Trophoblast cell (in vitro differentiated cells and primary cell): ENCODE data around the gene AUTS2.

Experiments used
- DNase-seq, 2 donors: peaks; one replicate each; pipeline ENCODE4 v3.0.0-alpha.2; 2016
- H2AFZ ChIP-seq: 2 replicates; pipeline ENCODE4 v1.6.1; 2013; ENCODE audit warnings: low read length, moderate library complexity, mild to moderate bottlenecking; ENCODE audit not compliant: insufficient read depth, poor library complexity
- H2AK5ac ChIP-seq: 2 replicates; pipeline ENCODE4 v1.6.1; 2013; ENCODE audit warnings: mild to moderate bottlenecking, low read length
- H2BK120ac ChIP-seq: 2 replicates; pipeline ENCODE4 v1.6.1; 2013; ENCODE audit warnings: low read length, mild to moderate bottlenecking, moderate library complexity; ENCODE audit not compliant: insufficient read depth, poor library complexity
- H2BK12ac ChIP-seq: 2 replicates; pipeline ENCODE4 v1.6.1; 2013; ENCODE audit warnings: mild to moderate bottlenecking, low read length, moderate library complexity
- H2BK5ac ChIP-seq: 2 replicates; pipeline ENCODE4 v1.6.1; 2013; ENCODE audit warnings: low read length, low read depth, moderate library complexity, mild to moderate bottlenecking; ENCODE audit not compliant: poor library complexity
- H3K14ac ChIP-seq: 2 replicates; pipeline ENCODE4 v1.6.1; 2013; ENCODE audit warnings: mild to moderate bottlenecking, low read length
- H3K18ac ChIP-seq: 2 replicates; pipeline ENCODE4 v1.6.1; 2013; ENCODE audit warnings: mild to moderate bottlenecking, low read length
- H3K23ac ChIP-seq: 2 replicates; pipeline ENCODE4 v1.6.1; 2013; ENCODE audit warnings: low read length
- H3K27ac ChIP-seq: 2 replicates; pipeline ENCODE4 v1.5.1; 2013; ENCODE audit warnings: low read depth, mild to moderate bottlenecking, inconsistent platforms, low read length, moderate library complexity
- H3K27me3 ChIP-seq: 2 replicates; pipeline ENCODE4 v1.6.1; 2013; ENCODE audit warnings: inconsistent platforms, mild to moderate bottlenecking, low read length, moderate library complexity; ENCODE audit not compliant: insufficient read depth
- H3K36me3 ChIP-seq, 2 experiments: 1 replicate in 1 of 2; 2 replicates in 1 of 2; pipeline ENCODE4 v1.6.1; 2013; ENCODE audit warnings: low read length in 2 of 2, mild to moderate bottlenecking in 2 of 2, moderate library complexity in 1 of 2; ENCODE audit not compliant: insufficient read depth in 2 of 2, control insufficient read depth in 1 of 2
- H3K4ac ChIP-seq: 2 replicates; pipeline ENCODE4 v1.6.1; 2013; ENCODE audit warnings: low read depth, mild to moderate bottlenecking, low read length, moderate library complexity
- H3K4me1 ChIP-seq, 2 experiments: 1 replicate in 1 of 2; 2 replicates in 1 of 2; pipeline ENCODE4 v1.6.1; 2013; ENCODE audit warnings: low read length in 2 of 2, mild to moderate bottlenecking in 2 of 2, moderate library complexity in 1 of 2; ENCODE audit not compliant: insufficient read depth in 2 of 2, control insufficient read depth in 1 of 2
- H3K4me2 ChIP-seq: 2 replicates; pipeline ENCODE4 v1.6.1; 2013; ENCODE audit warnings: inconsistent platforms, mild to moderate bottlenecking, low read length, moderate library complexity
- H3K4me3 ChIP-seq: 2 replicates; pipeline ENCODE4 v1.5.1; 2013; ENCODE audit warnings: mild to moderate bottlenecking, low read depth, low read length, inconsistent platforms
- H3K79me1 ChIP-seq: one replicate; pipeline ENCODE4 v1.6.1; 2013; ENCODE audit warnings: low read length
- H3K79me2 ChIP-seq: 2 replicates; pipeline ENCODE4 v1.6.1; 2013; ENCODE audit warnings: low read length, mild to moderate bottlenecking; ENCODE audit not compliant: control insufficient read depth, insufficient read depth, poor library complexity
- H3K9ac ChIP-seq: 2 replicates; pipeline ENCODE4 v1.6.1; 2013; ENCODE audit warnings: mild to moderate bottlenecking, low read length
- H3K9me3 ChIP-seq: 2 replicates; pipeline ENCODE4 v1.6.1; 2013; ENCODE audit warnings: low read depth, mild to moderate bottlenecking, control low read depth, inconsistent platforms, low read length; ENCODE audit not compliant: insufficient read depth
- H4K12ac ChIP-seq: 2 replicates; pipeline ENCODE4 v1.6.1; 2013; ENCODE audit warnings: low read depth, mild to moderate bottlenecking, low read length, moderate library complexity
- H4K8ac ChIP-seq: 2 replicates; pipeline ENCODE4 v1.6.1; 2013; ENCODE audit warnings: low read depth, mild to moderate bottlenecking, low read length, moderate library complexity
- H4K91ac ChIP-seq: one replicate; pipeline ENCODE4 v1.6.1; 2013; ENCODE audit warnings: low read depth, mild to moderate bottlenecking, low read length, moderate library complexity
- WGBS: extraction: QIAGEN DNeasy Blood & Tissue Kit; methylation state at CpG from one replicate; pipeline ENCODE4 v1.1.7; 2013; ENCODE audit warnings: missing lambda C conversion rate; ENCODE audit not compliant: insufficient read length, insufficient coverage; ENCODE audit errors: extremely low coverage; 5-methylcytosine and 5-hydroxymethylcytosine counted together

Gene AUTS2

DNA sequence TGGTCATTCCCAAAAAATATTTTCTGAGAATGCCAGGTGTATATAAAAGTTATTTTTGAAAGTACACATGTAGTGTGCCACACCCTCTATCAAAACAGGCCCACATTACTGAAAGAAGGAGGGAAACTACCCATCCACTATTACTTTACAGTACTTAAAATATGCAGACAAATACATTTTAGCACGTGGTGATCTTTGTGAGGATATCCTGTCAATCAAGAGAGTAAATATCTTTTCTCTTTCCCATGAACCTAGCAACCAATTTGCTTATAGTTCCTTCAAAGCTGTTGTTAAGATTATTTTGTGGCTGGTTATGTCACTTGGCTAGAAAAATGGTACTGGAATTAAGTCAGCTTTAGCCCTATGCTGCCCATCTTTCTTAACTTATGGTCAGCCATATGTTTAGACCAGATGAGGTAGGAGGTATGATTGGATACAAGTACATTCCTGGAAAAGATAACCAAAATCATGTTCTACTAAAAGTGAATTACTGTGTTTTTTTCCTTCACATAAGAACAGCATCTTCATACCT lies 70.1 kb downstream of the AUTS2 start:
- Histone ChIP-seq H3K79me1 (no peaks in the 10 kb centered on the region), H3K9me3 (no peaks in the 10 kb centered on the region), H3K23ac (no peak overlapping the region), H3K4ac (no peak overlapping the region), H4K8ac (no peak overlapping the region), H2BK120ac (no peak overlapping the region), H4K91ac (no peak overlapping the region), H3K36me3 (no peaks in the 10 kb centered on the region), H3K18ac (no peak overlapping the region), H3K4me2 (no peak overlapping the region), H3K4me1 (peaks cover 3% of the 10 kb centered on the region in 2 experiments), H3K4me3 (no peak overlapping the region), H2BK5ac (no peak overlapping the region), H2AFZ (no peak overlapping the region), H3K27me3 (no peaks in the 10 kb centered on the region), H3K14ac (no peak overlapping the region), H2AK5ac (no peak overlapping the region), H3K9ac (no peak overlapping the region), H3K27ac (no peak overlapping the region), H4K12ac (no peak overlapping the region), H3K79me2 (no peaks in the 10 kb centered on the region), H2BK12ac (no peak overlapping the region)
- no peak for DNase-seq
- no CpG with 5 or more reads among the region's 1 CpG for WGBS

DNA sequence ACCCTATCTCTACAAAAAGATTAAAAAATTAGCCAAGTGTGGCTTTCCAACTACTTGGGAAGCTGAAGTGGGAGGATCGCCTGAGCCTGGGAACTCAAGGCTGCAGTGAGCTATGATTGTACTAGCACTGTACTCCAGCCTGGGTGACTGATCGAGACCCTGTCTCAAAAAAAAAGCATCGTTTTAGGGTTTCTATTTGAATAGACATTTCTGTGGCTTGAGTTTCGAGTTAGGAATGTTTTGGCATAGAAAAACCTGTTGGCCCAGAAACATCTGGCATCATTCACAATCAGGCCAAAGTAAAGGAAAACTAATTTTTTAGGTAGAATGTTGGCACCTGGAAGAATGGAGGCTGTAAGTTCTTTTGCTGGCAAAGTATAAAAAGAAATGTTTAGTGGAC lies 72.4 kb downstream of the AUTS2 start:
- WGBS: no CpG with 5 or more reads among the region's 4 CpGs
- no peak overlapping the region for H2AK5ac ChIP-seq
- no peak overlapping the region for H2BK5ac ChIP-seq
- no peak overlapping the region for H3K18ac ChIP-seq
- no peaks in the 10 kb centered on the region for H3K27me3 ChIP-seq
- no peak overlapping the region for H2AFZ ChIP-seq
- no peaks in the 10 kb centered on the region for H3K9me3 ChIP-seq
- H2BK12ac ChIP-seq: no peak overlapping the region
- H3K23ac ChIP-seq: no peak overlapping the region
- H4K12ac ChIP-seq: no peak overlapping the region
- no peaks in the 10 kb centered on the region for H3K36me3 ChIP-seq
- no peak overlapping the region for H3K4ac ChIP-seq
- no peak overlapping the region for H3K14ac ChIP-seq
- peak in 1 of 2 donors; percentile 57 for DNase-seq
- H3K9ac ChIP-seq: no peak overlapping the region
- H3K4me3 ChIP-seq: no peak overlapping the region
- H2BK120ac ChIP-seq: peak overlapping the region; percentile 6
- H3K27ac ChIP-seq: no peak overlapping the region
- H3K79me1 ChIP-seq: no peaks in the 10 kb centered on the region
- H4K91ac ChIP-seq: no peak overlapping the region
- no peaks in the 10 kb centered on the region for H3K79me2 ChIP-seq
- no peak overlapping the region for H3K4me2 ChIP-seq
- H3K4me1 ChIP-seq: peaks cover 8 to 12% of the 10 kb centered on the region in 2 experiments
- no peak overlapping the region for H4K8ac ChIP-seq

DNA sequence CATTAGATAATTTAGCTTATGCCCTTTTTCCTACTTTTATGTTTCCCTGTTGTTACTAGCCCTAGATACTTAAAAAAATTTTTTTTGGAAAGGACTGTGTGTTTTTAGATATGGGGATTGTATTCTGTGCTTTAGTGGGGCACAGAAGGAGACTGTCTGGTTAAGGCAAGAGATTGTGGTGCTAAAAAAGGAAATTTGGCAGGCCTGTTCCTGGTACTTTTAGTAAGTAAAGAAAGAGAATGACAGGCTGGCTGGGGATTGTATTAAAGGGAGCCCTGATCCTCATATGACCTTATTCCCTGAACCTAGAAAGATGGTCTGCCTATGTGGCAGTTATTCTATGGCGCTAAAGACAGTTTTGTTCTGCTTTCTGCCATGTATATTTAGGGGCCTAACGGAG lies 74.8 kb downstream of the AUTS2 start:
- no peak overlapping the region for H2AK5ac ChIP-seq

DNA sequence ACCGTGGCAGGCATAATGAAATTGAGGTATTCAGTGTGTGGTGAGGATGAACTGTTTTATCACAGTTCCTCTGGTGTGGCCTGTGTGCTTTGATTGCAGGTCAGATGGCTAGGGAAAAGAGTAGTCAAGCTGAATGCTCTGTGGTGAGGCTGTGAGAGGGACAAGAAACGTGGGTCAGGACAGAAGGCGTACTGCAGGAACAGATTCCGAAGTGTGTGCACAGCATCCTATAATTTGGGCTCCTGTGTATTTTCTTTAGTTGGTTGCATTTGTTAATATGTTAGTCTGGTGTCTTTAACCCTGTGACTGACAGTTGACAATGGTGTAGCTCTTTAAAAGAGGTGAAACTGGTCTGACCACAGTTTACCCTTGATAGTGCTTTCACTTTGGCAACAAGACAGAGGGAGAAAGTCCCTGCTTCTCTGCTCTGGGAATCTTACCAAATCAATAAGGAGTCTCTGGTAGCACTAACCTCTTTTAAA lies 76.5 kb downstream of the AUTS2 start:
- H3K4ac ChIP-seq: no peak overlapping the region
- no peaks in the 10 kb centered on the region for H3K36me3 ChIP-seq
- no peaks in the 10 kb centered on the region for H3K79me2 ChIP-seq
- no peak overlapping the region for H2AK5ac ChIP-seq
- no peak overlapping the region for H3K4me3 ChIP-seq
- H2BK12ac ChIP-seq: peak overlapping the region; percentile 17
- no peak overlapping the region for H3K9ac ChIP-seq
- no peaks in the 10 kb centered on the region for H3K79me1 ChIP-seq
- H3K4me2 ChIP-seq: peak overlapping the region; percentile 32
- no peak overlapping the region for H2AFZ ChIP-seq
- no CpG with 5 or more reads among the region's 4 CpGs for WGBS
- H4K8ac ChIP-seq: no peak overlapping the region
- H3K27me3 ChIP-seq: no peaks in the 10 kb centered on the region
- no peak overlapping the region for H2BK5ac ChIP-seq
- H3K18ac ChIP-seq: no peak overlapping the region
- H4K91ac ChIP-seq: no peak overlapping the region
- no peak overlapping the region for H3K14ac ChIP-seq
- peak overlapping the region; percentile 50 for H3K27ac ChIP-seq
- peaks cover 8 to 20% of the 10 kb centered on the region in 2 experiments for H3K4me1 ChIP-seq
- no peak overlapping the region for H3K23ac ChIP-seq
- H4K12ac ChIP-seq: no peak overlapping the region
- H2BK120ac ChIP-seq: no peak overlapping the region
- H3K9me3 ChIP-seq: no peaks in the 10 kb centered on the region
- DNase-seq: peak in 1 of 2 donors; percentile 38

More for the DNA sequence above, 74.8 kb downstream of the AUTS2 start:
- H4K8ac ChIP-seq: no peak overlapping the region
- no peaks in the 10 kb centered on the region for H3K27me3 ChIP-seq
- H3K23ac ChIP-seq: no peak overlapping the region
- no peak overlapping the region for H3K27ac ChIP-seq
- no peak overlapping the region for H2BK12ac ChIP-seq
- no peak overlapping the region for H3K4me3 ChIP-seq
- no CpG with 5 or more reads among the region's 2 CpGs for WGBS
- no peaks in the 10 kb centered on the region for H3K36me3 ChIP-seq
- H3K9ac ChIP-seq: no peak overlapping the region
- no peak overlapping the region for H3K14ac ChIP-seq
- H3K18ac ChIP-seq: no peak overlapping the region
- no peak overlapping the region for H2BK5ac ChIP-seq
- no peaks in the 10 kb centered on the region for H3K79me1 ChIP-seq
- no peak overlapping the region for H2BK120ac ChIP-seq
- peak overlapping the region; percentile 14 for H4K91ac ChIP-seq
- H3K4ac ChIP-seq: no peak overlapping the region
- no peak overlapping the region for H4K12ac ChIP-seq
- H3K9me3 ChIP-seq: no peaks in the 10 kb centered on the region
- H3K79me2 ChIP-seq: no peaks in the 10 kb centered on the region
- peaks cover 8 to 14% of the 10 kb centered on the region in 2 experiments for H3K4me1 ChIP-seq
- H2AFZ ChIP-seq: no peak overlapping the region
- H3K4me2 ChIP-seq: no peak overlapping the region
- no peak for DNase-seq
